Measurements from ENCODE around the gene DCAF6.

The DCAF6 gene

DNA sequence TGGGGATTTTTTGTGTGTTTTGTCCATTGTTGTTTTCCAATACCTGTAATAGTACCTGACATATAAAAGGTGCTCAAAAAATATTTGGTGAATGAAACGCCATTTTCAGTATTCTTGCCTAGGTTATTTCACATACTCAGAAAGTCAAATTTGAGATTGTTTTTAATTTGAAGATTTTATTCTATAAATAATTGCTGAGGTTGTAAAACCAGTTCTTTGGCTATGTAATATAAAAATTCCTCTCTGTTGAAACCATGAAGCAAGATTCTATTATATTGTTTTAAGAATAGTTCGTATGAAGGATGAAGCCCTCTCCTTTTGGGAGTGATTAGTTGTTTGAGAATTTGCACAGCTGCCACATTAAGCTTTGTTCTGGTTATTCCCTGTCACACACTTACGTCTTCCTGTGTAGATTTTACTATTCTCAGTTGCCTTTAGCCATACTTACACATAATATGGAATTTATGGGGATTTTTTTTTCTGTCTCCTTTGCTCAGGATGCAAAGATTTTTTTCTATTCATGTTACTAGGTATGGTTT, 60.6 kb downstream of the DCAF6 start:
- H3K27me3 ChIP-seq (ENCODE audit: insufficient read depth, low read length), result no peaks in the 10 kb centered on the region
- no peak overlapping the region for H3K4me3 ChIP-seq (ENCODE audit: low read length)
- no peak overlapping the region for H3K27ac ChIP-seq (ENCODE audit: low read length)
- no peaks in the 10 kb centered on the region; the same call in 1 of the 2 replicates for H3K4me1 ChIP-seq (ENCODE audit: insufficient read depth, low read length)
- peaks cover 26% of the 10 kb centered on the region for H3K36me3 ChIP-seq (ENCODE audit: insufficient read depth, low read depth, low read length)
- no peaks in the 10 kb centered on the region for H3K9me3 ChIP-seq (ENCODE audit: insufficient read depth, low read depth, low read length)
- no peak overlapping the region for H3K9ac ChIP-seq (ENCODE audit: low read depth, low read length)

DNA sequence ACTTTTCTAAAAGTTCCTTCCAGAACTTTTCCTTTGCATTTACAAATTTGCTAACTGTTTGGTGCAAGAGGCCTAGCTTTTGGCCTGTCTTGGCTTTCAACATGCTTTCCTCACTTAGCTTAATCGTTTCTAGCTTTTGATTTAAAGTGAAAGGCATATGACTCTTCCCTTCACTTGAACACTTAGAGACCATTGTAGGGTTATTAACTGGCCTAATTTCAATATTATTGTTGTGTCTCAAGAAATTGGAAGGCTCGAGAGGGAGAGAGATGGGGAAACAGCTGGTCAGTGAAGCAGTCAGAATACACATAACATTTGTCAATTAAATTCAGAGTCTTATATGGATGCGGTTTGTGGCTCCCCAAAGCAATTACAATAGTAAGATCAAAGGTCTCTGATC, 63.4 kb downstream of the DCAF6 start:
- Histone ChIP-seq H3K27me3 (ENCODE audit: insufficient read depth, low read length) (no peaks in the 10 kb centered on the region), H3K4me1 (ENCODE audit: insufficient read depth, low read length) (no peaks in the 10 kb centered on the region; the same call in 1 of the 2 replicates)

GRCh38 chr1:168000656-168001055, 64.2 kb downstream of the DCAF6 start:
- Histone ChIP-seq H3K27ac (ENCODE audit: low read length) (no peak overlapping the region), H3K27me3 (ENCODE audit: insufficient read depth, low read length) (no peaks in the 10 kb centered on the region), H3K36me3 (ENCODE audit: insufficient read depth, low read depth, low read length) (peaks cover 20% of the 10 kb centered on the region), H3K4me1 (ENCODE audit: insufficient read depth, low read length) (no peaks in the 10 kb centered on the region; the same call in 1 of the 2 replicates), H3K4me3 (ENCODE audit: low read length) (no peak overlapping the region), H3K9ac (ENCODE audit: low read depth, low read length) (no peak overlapping the region), H3K9me3 (ENCODE audit: insufficient read depth, low read depth, low read length) (no peaks in the 10 kb centered on the region)

More for the DNA sequence above, 63.4 kb downstream of the DCAF6 start:
- Histone ChIP-seq H3K9me3 (ENCODE audit: insufficient read depth, low read depth, low read length) (no peaks in the 10 kb centered on the region), H3K36me3 (ENCODE audit: insufficient read depth, low read depth, low read length) (peaks cover 15% of the 10 kb centered on the region), H3K9ac (ENCODE audit: low read depth, low read length) (no peak overlapping the region), H3K4me3 (ENCODE audit: low read length) (no peak overlapping the region), H3K27ac (ENCODE audit: low read length) (no peak overlapping the region)

- no peak overlapping the region for H3K4me3 ChIP-seq (ENCODE audit: low read length)
- H3K27me3 ChIP-seq (ENCODE audit: insufficient read depth, low read length), result no peaks in the 10 kb centered on the region
- H3K9me3 ChIP-seq (ENCODE audit: insufficient read depth, low read depth, low read length), result no peaks in the 10 kb centered on the region
- no peak overlapping the region for H3K9ac ChIP-seq (ENCODE audit: low read depth, low read length)
- peaks cover 22% of the 10 kb centered on the region for H3K36me3 ChIP-seq (ENCODE audit: insufficient read depth, low read depth, low read length)
- H3K4me1 ChIP-seq (ENCODE audit: insufficient read depth, low read length), result no peaks in the 10 kb centered on the region; the same call in 1 of the 2 replicates
- no peak overlapping the region for H3K27ac ChIP-seq (ENCODE audit: low read length)
Observed at GRCh38 chr1:168001213-168001612, 64.7 kb downstream of the DCAF6 start.

- H3K9me3 ChIP-seq (ENCODE audit: insufficient read depth, low read depth, low read length), result no peaks in the 10 kb centered on the region
- no peak overlapping the region for H3K9ac ChIP-seq (ENCODE audit: low read depth, low read length)
- no peak overlapping the region for H3K27ac ChIP-seq (ENCODE audit: low read length)
Observed at GRCh38 chr1:168004531-168004930, 68.0 kb downstream of the DCAF6 start.

DNA sequence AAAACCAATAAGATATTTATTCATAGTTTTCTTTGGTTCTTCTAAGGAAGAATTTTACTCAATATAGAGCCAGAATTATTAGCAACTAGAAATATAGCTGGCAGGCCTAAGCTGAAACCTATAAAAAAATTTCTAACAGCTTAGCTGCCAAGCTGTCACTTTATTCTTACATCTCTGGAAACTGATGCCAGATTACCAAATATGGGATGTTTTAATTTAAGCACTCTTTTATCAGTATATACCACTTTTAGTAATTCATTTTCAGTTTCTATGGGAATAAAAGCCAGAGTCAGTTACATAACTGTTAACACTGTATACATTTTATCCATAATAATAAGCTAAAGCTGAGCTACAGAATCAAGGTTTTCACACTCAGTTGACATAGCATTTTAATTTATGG, 69.0 kb downstream of the DCAF6 start:
- Histone ChIP-seq H3K36me3 (ENCODE audit: insufficient read depth, low read depth, low read length) (peaks cover 35% of the 10 kb centered on the region), H3K27ac (ENCODE audit: low read length) (no peak overlapping the region), H3K4me1 (ENCODE audit: insufficient read depth, low read length) (no peaks in the 10 kb centered on the region)

More at GRCh38 chr1:168004531-168004930, 68.0 kb downstream of the DCAF6 start:
- H3K27me3 ChIP-seq (ENCODE audit: insufficient read depth, low read length), result no peaks in the 10 kb centered on the region
- H3K4me1 ChIP-seq (ENCODE audit: insufficient read depth, low read length), result no peaks in the 10 kb centered on the region
- H3K36me3 ChIP-seq (ENCODE audit: insufficient read depth, low read depth, low read length), result peaks cover 35% of the 10 kb centered on the region
- H3K4me3 ChIP-seq (ENCODE audit: low read length), result no peak overlapping the region

GRCh38 chr1:168007691-168008090, 71.2 kb downstream of the DCAF6 start:
- peaks cover 38% of the 10 kb centered on the region for H3K36me3 ChIP-seq (ENCODE audit: insufficient read depth, low read depth, low read length)
- no peaks in the 10 kb centered on the region for H3K27me3 ChIP-seq (ENCODE audit: insufficient read depth, low read length)
- H3K9me3 ChIP-seq (ENCODE audit: insufficient read depth, low read depth, low read length), result no peaks in the 10 kb centered on the region
- no peaks in the 10 kb centered on the region for H3K4me1 ChIP-seq (ENCODE audit: insufficient read depth, low read length)
- no peak overlapping the region for H3K9ac ChIP-seq (ENCODE audit: low read depth, low read length)
- no peak overlapping the region for H3K27ac ChIP-seq (ENCODE audit: low read length)
- no peak overlapping the region for H3K4me3 ChIP-seq (ENCODE audit: low read length)

More for the DNA sequence above, 69.0 kb downstream of the DCAF6 start:
- H3K9ac ChIP-seq (ENCODE audit: low read depth, low read length), result no peak overlapping the region
- no peaks in the 10 kb centered on the region for H3K27me3 ChIP-seq (ENCODE audit: insufficient read depth, low read length)
- H3K9me3 ChIP-seq (ENCODE audit: insufficient read depth, low read depth, low read length), result no peaks in the 10 kb centered on the region
- H3K4me3 ChIP-seq (ENCODE audit: low read length), result no peak overlapping the region

DNA sequence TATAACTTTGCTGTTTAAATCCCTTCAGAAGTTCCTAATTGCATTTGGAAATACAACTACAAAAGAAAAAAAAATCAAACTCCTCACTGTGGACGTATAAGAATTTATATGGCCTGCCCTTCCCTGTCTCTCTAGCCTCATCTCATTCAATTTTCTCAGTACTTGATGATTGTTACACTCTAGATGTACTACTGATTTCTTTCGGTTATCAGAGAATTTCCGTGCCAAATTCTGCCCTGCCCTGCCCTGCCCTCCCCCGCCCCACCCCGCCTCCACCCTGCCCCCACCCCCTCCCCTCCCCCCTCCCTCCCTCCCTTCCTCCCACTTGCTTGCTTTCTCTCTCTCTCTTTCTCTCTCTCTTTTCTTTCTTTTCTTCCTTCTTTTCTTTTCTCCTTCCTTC, 72.1 kb downstream of the DCAF6 start:
- Histone ChIP-seq H3K36me3 (ENCODE audit: insufficient read depth, low read depth, low read length) (peaks cover 42% of the 10 kb centered on the region), H3K9ac (ENCODE audit: low read depth, low read length) (no peak overlapping the region), H3K4me1 (ENCODE audit: insufficient read depth, low read length) (no peaks in the 10 kb centered on the region), H3K27ac (ENCODE audit: low read length) (no peak overlapping the region), H3K27me3 (ENCODE audit: insufficient read depth, low read length) (no peaks in the 10 kb centered on the region), H3K4me3 (ENCODE audit: low read length) (no peak overlapping the region), H3K9me3 (ENCODE audit: insufficient read depth, low read depth, low read length) (no peaks in the 10 kb centered on the region)

GRCh38 chr1:168009322-168009721, 72.8 kb downstream of the DCAF6 start:
- peaks cover 35% of the 10 kb centered on the region for H3K36me3 ChIP-seq (ENCODE audit: insufficient read depth, low read depth, low read length)
- no peaks in the 10 kb centered on the region for H3K4me1 ChIP-seq (ENCODE audit: insufficient read depth, low read length)
- no peaks in the 10 kb centered on the region for H3K27me3 ChIP-seq (ENCODE audit: insufficient read depth, low read length)
- H3K27ac ChIP-seq (ENCODE audit: low read length), result no peak overlapping the region
- H3K4me3 ChIP-seq (ENCODE audit: low read length), result no peak overlapping the region
- H3K9me3 ChIP-seq (ENCODE audit: insufficient read depth, low read depth, low read length), result no peaks in the 10 kb centered on the region
- no peak overlapping the region for H3K9ac ChIP-seq (ENCODE audit: low read depth, low read length)

DNA sequence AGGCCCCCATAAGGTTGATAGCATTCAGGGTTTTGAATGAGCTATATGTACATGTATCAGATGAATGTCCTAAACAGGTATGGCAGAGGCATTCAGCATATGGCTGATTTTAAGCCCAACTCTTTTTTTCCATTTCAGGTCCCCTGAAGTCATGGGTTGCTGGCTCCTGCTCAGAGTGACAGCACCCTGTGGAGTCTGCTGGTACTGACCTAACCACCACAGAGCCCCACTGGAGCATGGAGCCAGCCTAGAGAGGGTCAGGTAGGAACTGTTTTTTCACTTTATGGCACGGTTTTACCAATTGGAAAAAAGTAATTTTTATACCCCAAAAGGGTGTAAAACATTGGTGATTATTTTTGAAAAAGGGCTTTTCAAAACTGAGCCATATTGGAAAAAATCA, 82.9 kb downstream of the DCAF6 start:
- Histone ChIP-seq H3K27me3 (ENCODE audit: insufficient read depth, low read length) (no peaks in the 10 kb centered on the region), H3K9me3 (ENCODE audit: insufficient read depth, low read depth, low read length) (no peaks in the 10 kb centered on the region), H3K4me3 (ENCODE audit: low read length) (no peak overlapping the region), H3K9ac (ENCODE audit: low read depth, low read length) (no peak overlapping the region), H3K36me3 (ENCODE audit: insufficient read depth, low read depth, low read length) (peaks cover 40% of the 10 kb centered on the region), H3K4me1 (ENCODE audit: insufficient read depth, low read length) (no peaks in the 10 kb centered on the region), H3K27ac (ENCODE audit: low read length) (no peak overlapping the region)

GRCh38 chr1:168031198-168031597, 94.7 kb downstream of the DCAF6 start:
- Histone ChIP-seq H3K27me3 (ENCODE audit: insufficient read depth, low read length) (no peaks in the 10 kb centered on the region), H3K36me3 (ENCODE audit: insufficient read depth, low read depth, low read length) (no peaks in the 10 kb centered on the region; the same call in 1 of the 2 replicates)

GRCh38 chr1:168031627-168032026, 95.1 kb downstream of the DCAF6 start:
- no peak overlapping the region for H3K4me3 ChIP-seq (ENCODE audit: low read length)
- no peak overlapping the region for H3K27ac ChIP-seq (ENCODE audit: low read length)
- H3K27me3 ChIP-seq (ENCODE audit: insufficient read depth, low read length), result no peaks in the 10 kb centered on the region
- no peaks in the 10 kb centered on the region; the same call in 1 of the 2 replicates for H3K36me3 ChIP-seq (ENCODE audit: insufficient read depth, low read depth, low read length)
- H3K9me3 ChIP-seq (ENCODE audit: insufficient read depth, low read depth, low read length), result no peaks in the 10 kb centered on the region
- H3K9ac ChIP-seq (ENCODE audit: low read depth, low read length), result no peak overlapping the region
- H3K4me1 ChIP-seq (ENCODE audit: insufficient read depth, low read length), result no peaks in the 10 kb centered on the region

More at GRCh38 chr1:168031198-168031597, 94.7 kb downstream of the DCAF6 start:
- H3K4me1 ChIP-seq (ENCODE audit: insufficient read depth, low read length), result no peaks in the 10 kb centered on the region
- H3K27ac ChIP-seq (ENCODE audit: low read length), result no peak overlapping the region
- no peak overlapping the region for H3K4me3 ChIP-seq (ENCODE audit: low read length)
- no peaks in the 10 kb centered on the region for H3K9me3 ChIP-seq (ENCODE audit: insufficient read depth, low read depth, low read length)
- H3K9ac ChIP-seq (ENCODE audit: low read depth, low read length), result no peak overlapping the region

All from iPS-20b (cell line).